ENCODE measurements around the gene CCDC89. TPM values are rescaled to one million over a fixed set of nuclear protein-coding genes. Genes with fewer than 3 reads are reported as not detected.

The CCDC89 gene
- total and polyA plus RNA-seq, 2 donors (not counting 3 experiments of a cell fraction or from before 2014, with no cell fraction given): not detected

- no TSS peak for BruUV-seq (replicated peaks)
- H3K4me2 ChIP-seq (ENCODE audit: insufficient read depth, low read length): no peak overlapping the region
- POLR2A ChIA-PET: no interaction called here
- intact Hi-C loops (cut with micrococcal nuclease): no loop called here
- CTCF ChIA-PET: interaction anchor here (0.7 kb wide), 1 partner anchor 10 kb away, joined by 4 read pairs; no protein-coding TSS in a partner anchor
- H3K27ac ChIP-seq (ENCODE audit: insufficient read depth, low read depth, low read length): no peak overlapping the region
- dilution Hi-C loops (cut with MboI; ENCODE audit: extremely low pct_ligation_motif_present, low sequenced_read_pairs): no loop called here
- H3K4me1 ChIP-seq (ENCODE audit: control insufficient read depth, extremely low read depth, insufficient read depth, low read length): no peaks in the 10 kb centered on the region
- H3K4me3 ChIP-seq (replicated peaks in 1 of 3; ENCODE audit: insufficient read depth in 1 of 3, low read depth in 1 of 3, low read length in 3 of 3): no peak overlapping the region
- H3K9me1 ChIP-seq (replicated peaks; ENCODE audit: control insufficient read depth, extremely low read depth, insufficient read depth, low read length): no peaks in the 10 kb centered on the region
- no peaks in the 10 kb centered on the region for H3K27me3 ChIP-seq (ENCODE audit: control insufficient read depth in 2 of 2, insufficient read depth in 2 of 2, low read length in 2 of 2)
- H3K36me3 ChIP-seq (ENCODE audit: control insufficient read depth in 2 of 2, extremely low read depth in 1 of 2, insufficient read depth in 2 of 2, low read length in 2 of 2): no peaks in the 10 kb centered on the region
- no peaks in the 10 kb centered on the region for H3K9me3 ChIP-seq (replicated peaks; ENCODE audit: control insufficient read depth, insufficient read depth, low read length)
- FAIRE-seq (peak; percentile 59), DNase-seq (ENCODE audit: low read depth, low spot score) (no peak)
- no peak overlapping the region for H3K9ac ChIP-seq (replicated peaks; ENCODE audit: extremely low read depth, insufficient read depth, low read length)
- no peak overlapping the region for H2AFZ ChIP-seq (ENCODE audit: low read depth, low read length)
- no peaks in the 10 kb centered on the region for H4K20me1 ChIP-seq (replicated peaks; ENCODE audit: control insufficient read depth, extremely low read depth, insufficient read depth, low read length)
- no peaks in the 10 kb centered on the region for H3K79me2 ChIP-seq (ENCODE audit: control insufficient read depth, insufficient read depth, low read length)
- TF ChIP-seq MAX (IDR thresholded peaks at IDR 0.05; ENCODE audit: insufficient read depth, insufficient read length) (no peak), FOS (IDR thresholded peaks at IDR 0.05; ENCODE audit: borderline replicate concordance, insufficient read depth, low read length) (no peak), MYC (IDR thresholded peaks at IDR 0.05; ENCODE audit: low read depth, low read length) (no peak), CTCF (IDR thresholded peaks at IDR 0.05; ENCODE audit: extremely low read depth in 1 of 2, insufficient read depth in 1 of 2, low read depth in 1 of 2, low read length in 2 of 2) (no peak), EZH2 (IDR thresholded peaks at IDR 0.05; ENCODE audit: borderline replicate concordance, low read depth, low read length, severe bottlenecking) (no peak), POLR2A (IDR thresholded peaks at IDR 0.05; ENCODE audit: low read depth, low read length) (no peak), POLR2AphosphoS5 (IDR thresholded peaks at IDR 0.05; ENCODE audit: insufficient read depth, low read depth, low read length) (no peak), GATA2 (IDR thresholded peaks at IDR 0.05; ENCODE audit: insufficient read depth, insufficient read length, low read depth, low read length) (no peak), JUN (IDR thresholded peaks at IDR 0.05; ENCODE audit: borderline replicate concordance, insufficient read depth, insufficient read length, low read depth) (no peak)
These were observed 19.0 kb upstream of the CCDC89 start for GRCh38 chr11:85704967-85705366.

Measured in endothelial cell of umbilical vein (primary cell).